Keratinocyte (primary cell): ENCODE measurements around the gene TMEM139. TPM values are rescaled to one million over a fixed set of nuclear protein-coding genes. Genes with fewer than 3 reads are reported as not detected.
"Not testable (repeated sequence)": the region's sequence is repeated elsewhere in the genome, so short reads cannot be mapped to it uniquely, and the experiment has no call there.

ENCODE experiments used
- DNase-seq: peaks from one replicate; pipeline ENCODE4 v3.0.0-alpha.2; 2011; ENCODE audit warnings: low read depth, missing footprints, low spot score
- FAIRE-seq: peaks from 2 replicates; lab custom pipeline; 2011; peaks lifted over from hg19 to GRCh38; lab: Jason Lieb, UNC
- H2AFZ ChIP-seq: 2 replicates; pipeline ENCODE4 v1.6.0; 2012; ENCODE audit warnings: low read length, control low read depth, inconsistent platforms; ENCODE audit not compliant: control insufficient read depth
- H3K27ac ChIP-seq: 2 replicates; pipeline ENCODE4 v1.5.1; 2011; ENCODE audit warnings: low read length; ENCODE audit not compliant: control insufficient read depth, insufficient read depth
- H3K27me3 ChIP-seq: 3 replicates; pipeline ENCODE4 v1.6.0; 2011; ENCODE audit warnings: low read length; ENCODE audit not compliant: control insufficient read depth, insufficient read depth; ENCODE audit errors: extremely low read depth
- H3K36me3 ChIP-seq, 2 experiments: 2 replicates in 1 of 2; 3 replicates in 1 of 2; pipeline ENCODE4 v1.5.1; 2011; ENCODE audit warnings: low read length in 2 of 2, mild to moderate bottlenecking in 1 of 2; ENCODE audit not compliant: control insufficient read depth in 2 of 2, insufficient read depth in 2 of 2; ENCODE audit errors: extremely low read depth in 1 of 2
- H3K4me1 ChIP-seq: 3 replicates; pipeline ENCODE4 v1.5.1; 2011; ENCODE audit warnings: low read length; ENCODE audit not compliant: control insufficient read depth, insufficient read depth; ENCODE audit errors: extremely low read depth
- H3K4me2 ChIP-seq: 3 replicates; pipeline ENCODE4 v1.6.0; 2011; ENCODE audit warnings: low read depth, low read length; ENCODE audit not compliant: control insufficient read depth, insufficient read depth; ENCODE audit errors: extremely low read depth
- H3K4me3 ChIP-seq, 3 experiments: fragments of 200-600 bp in 1 of 3; sonication (generic) in 1 of 3; 2 replicates in 2 of 3; 3 replicates in 1 of 3; pipeline ENCODE4 v1.5.1; 2011 to 2016; ENCODE audit warnings: low read length in 3 of 3, mild to moderate bottlenecking in 3 of 3, control low read depth in 2 of 3, inconsistent platforms in 1 of 3, low read depth in 1 of 3, mixed read lengths in 1 of 3, mixed run types in 1 of 3, moderate library complexity in 1 of 3; ENCODE audit not compliant: control insufficient read depth in 2 of 3, insufficient read depth in 2 of 3; ENCODE audit errors: extremely low read depth in 1 of 3
- H3K79me2 ChIP-seq: 2 replicates; pipeline ENCODE4 v1.6.0; 2012; ENCODE audit warnings: low read length; ENCODE audit not compliant: control insufficient read depth, insufficient read depth
- H3K9ac ChIP-seq: 3 replicates; pipeline ENCODE4 v1.6.0; 2011; ENCODE audit warnings: low read length; ENCODE audit not compliant: control insufficient read depth, insufficient read depth; ENCODE audit errors: extremely low read depth
- H3K9me1 ChIP-seq: 3 replicates; pipeline ENCODE4 v1.6.0; 2011; ENCODE audit warnings: low read length; ENCODE audit not compliant: control insufficient read depth, insufficient read depth; ENCODE audit errors: extremely low read depth
- H3K9me3 ChIP-seq: 2 replicates; pipeline ENCODE4 v1.5.1; 2012; ENCODE audit warnings: low read depth, low read length; ENCODE audit not compliant: control insufficient read depth
- H4K20me1 ChIP-seq: 3 replicates; pipeline ENCODE4 v1.6.0; 2011; ENCODE audit warnings: low read length; ENCODE audit not compliant: control insufficient read depth, insufficient read depth; ENCODE audit errors: extremely low read depth
- CTCF ChIP-seq, 3 experiments: IDR thresholded peaks in 1 of 3; conservative IDR thresholded peaks in 1 of 3; optimal IDR thresholded peaks in 1 of 3; 2 replicates in 2 of 3; 3 replicates in 1 of 3; pipeline versions ENCODE3 to v1.5.1; 2011; ENCODE audit warnings: low read length in 3 of 3, mild to moderate bottlenecking in 3 of 3, moderate library complexity in 2 of 3, control low read depth in 1 of 3, inconsistent platforms in 1 of 3; ENCODE audit not compliant: insufficient read depth in 2 of 3; ENCODE audit errors: extremely low read depth in 1 of 3
- EZH2 ChIP-seq: IDR thresholded peaks from one replicate; pipeline ENCODE4 v1.6.1; 2012; ENCODE audit warnings: inconsistent platforms, mild to moderate bottlenecking, low read length, moderate library complexity
- dilution Hi-C: fragments of 300-500 bp; cut with MboI; formaldehyde crosslinking; loops from one replicate; pipeline ENCODE4 v1.7.0; 2020; ENCODE audit warnings: low sequenced_read_pairs; ENCODE audit not compliant: extremely low pct_ligation_motif_present
- polyA plus RNA-seq, 5 experiments: library from polyadenylated mRNA; depleted of rRNA in 3 of 5; stranded (reverse) in 3 of 5; stranded (forward) in 1 of 5; unstranded in 1 of 5; fragments of >200 nt; gene quantifications; 1 replicate in 1 of 5; 2 replicates in 3 of 5; 3 replicates in 1 of 5; pipeline versions ENCODE4 v1.2.1 to v1.2.3, GENCODE V29; 2011 to 2012; ENCODE audit warnings: missing spikeins in 2 of 5, low read depth in 1 of 5, low replicate concordance in 1 of 5

The TMEM139 gene
- polyA plus RNA-seq, 1 donor (not counting 4 experiments of a cell fraction or from before 2014, with no cell fraction given) = 22.3 TPM

GRCh38 chr7:143263266-143264195, 21.2 kb upstream of the TMEM139 start, which contains the start of gene GSTK1:
Gene GSTK1, plus strand, starts transcription at chr7:143263441. Its CDS starts 73 bp downstream, at chr7:143263514.
- Histone ChIP-seq H3K4me1 (peaks cover 7% of the 10 kb centered on the region), H3K79me2 (peaks cover 20% of the 10 kb centered on the region), H3K4me3 (peak within 1 kb of the TSS; percentile 66 to 89 (median 71)), H3K27ac (peak within 1 kb of the TSS; percentile 3), H3K27me3 (no peaks in the 10 kb centered on the region), H3K9me3 (no peaks in the 10 kb centered on the region), H2AFZ (peak within 1 kb of the TSS; percentile 95), H3K36me3 (peaks cover 9 to 13% of the 10 kb centered on the region in 2 experiments), H4K20me1 (no peaks in the 10 kb centered on the region), H3K9ac (peak within 1 kb of the TSS; percentile 85), H3K4me2 (peak within 1 kb of the TSS; percentile 64), H3K9me1 (no peaks in the 10 kb centered on the region)
- DNase-seq (no peak), FAIRE-seq (no peak)
- TF ChIP-seq CTCF (optimal IDR thresholded peaks at IDR 0.05 in 1 of 3, IDR thresholded peaks at IDR 0.05 in 1 of 3, conservative IDR thresholded peaks at IDR 0.05 in 1 of 3; ENCODE audit: extremely low read depth in 1 of 3, insufficient read depth in 2 of 3, low read length in 3 of 3) (no peak), EZH2 (no peak)
- dilution Hi-C loops = no loop called here

- DNase-seq, FAIRE-seq, H3K4me1 ChIP-seq, H3K9me1 ChIP-seq, H4K20me1 ChIP-seq, H3K27me3 ChIP-seq, H3K9me3 ChIP-seq, H3K27ac ChIP-seq, dilution Hi-C loops, H2AFZ ChIP-seq: not testable (repeated sequence)
- Histone ChIP-seq H3K4me3 (peak overlapping the region; percentile 66 to 89 (median 71)), H3K9ac (peak overlapping the region; percentile 85), H3K79me2 (peaks cover 20% of the 10 kb centered on the region), H3K4me2 (peak overlapping the region; percentile 64), H3K36me3 (peaks cover 15 to 19% of the 10 kb centered on the region in 2 experiments)
These were observed 20.6 kb upstream of the TMEM139 start for GRCh38 chr7:143264196-143264568.
